ENCODE results near the gene RPS15A.
"Not testable (repeated sequence)": the region's sequence is repeated elsewhere in the genome, so short reads cannot be mapped to it uniquely, and the experiment has no call there.

Gene RPS15A

GRCh38 chr16:18738768-18739167 is 51.4 kb downstream of the RPS15A start:
- not testable (repeated sequence) for DNase-seq

GRCh38 chr16:18734279-18734678 is 55.9 kb downstream of the RPS15A start:
- not testable (repeated sequence) for DNase-seq

Data from SHP77 treated with DMSO at 0.1 percent for 48 hours (cell line).